Measurements from ENCODE around the gene SRP72.

Gene SRP72

DNA sequence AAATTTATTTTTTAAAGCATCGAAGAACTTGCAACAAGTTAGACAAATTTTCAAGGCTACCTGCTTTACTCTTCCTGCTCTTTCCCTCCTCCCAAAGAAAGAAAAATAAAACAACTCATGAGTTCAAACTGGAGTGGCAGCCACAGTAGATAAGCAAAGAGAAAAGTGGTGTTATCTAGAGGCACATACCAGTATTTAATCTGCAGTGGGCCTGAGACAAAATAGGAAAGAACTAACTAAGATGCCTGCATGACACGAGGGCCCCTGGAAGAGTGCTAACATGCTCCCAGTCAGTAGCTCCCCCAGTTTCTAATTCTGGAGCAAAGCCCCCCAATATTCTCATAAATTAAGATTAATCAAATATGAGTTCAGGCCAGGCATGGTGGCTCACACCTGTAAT, 46.1 kb downstream of the SRP72 start:
- Histone ChIP-seq H3K4me3 (ENCODE audit: low read length) (no peak overlapping the region), H3K27me3 (ENCODE audit: low read depth, low read length) (no peaks in the 10 kb centered on the region), H3K4me1 (ENCODE audit: low read length) (no peaks in the 10 kb centered on the region), H3K27ac (ENCODE audit: low read length) (no peak overlapping the region), H3K79me2 (ENCODE audit: low read length) (no peaks in the 10 kb centered on the region), H2AFZ (ENCODE audit: low read depth, low read length) (no peak overlapping the region), H3K36me3 (replicated peaks; ENCODE audit: low read depth, low read length) (no peaks in the 10 kb centered on the region), H3K9ac (ENCODE audit: low read length) (no peak overlapping the region), H4K20me1 (ENCODE audit: insufficient read depth, low read length) (no peaks in the 10 kb centered on the region), H3K4me2 (ENCODE audit: low read length) (no peak overlapping the region), H3K9me3 (ENCODE audit: insufficient read depth, low read length) (no peaks in the 10 kb centered on the region)
- TF ChIP-seq, protein P1, sequence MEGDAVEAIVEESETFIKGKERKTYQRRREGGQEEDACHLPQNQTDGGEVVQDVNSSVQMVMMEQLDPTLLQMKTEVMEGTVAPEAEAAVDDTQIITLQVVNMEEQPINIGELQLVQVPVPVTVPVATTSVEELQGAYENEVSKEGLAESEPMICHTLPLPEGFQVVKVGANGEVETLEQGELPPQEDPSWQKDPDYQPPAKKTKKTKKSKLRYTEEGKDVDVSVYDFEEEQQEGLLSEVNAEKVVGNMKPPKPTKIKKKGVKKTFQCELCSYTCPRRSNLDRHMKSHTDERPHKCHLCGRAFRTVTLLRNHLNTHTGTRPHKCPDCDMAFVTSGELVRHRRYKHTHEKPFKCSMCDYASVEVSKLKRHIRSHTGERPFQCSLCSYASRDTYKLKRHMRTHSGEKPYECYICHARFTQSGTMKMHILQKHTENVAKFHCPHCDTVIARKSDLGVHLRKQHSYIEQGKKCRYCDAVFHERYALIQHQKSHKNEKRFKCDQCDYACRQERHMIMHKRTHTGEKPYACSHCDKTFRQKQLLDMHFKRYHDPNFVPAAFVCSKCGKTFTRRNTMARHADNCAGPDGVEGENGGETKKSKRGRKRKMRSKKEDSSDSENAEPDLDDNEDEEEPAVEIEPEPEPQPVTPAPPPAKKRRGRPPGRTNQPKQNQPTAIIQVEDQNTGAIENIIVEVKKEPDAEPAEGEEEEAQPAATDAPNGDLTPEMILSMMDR (IDR thresholded peaks at IDR 0.05; ENCODE audit: low read depth, low read length): no peak
- no peak for TF ChIP-seq EZH2phosphoT487 (IDR thresholded peaks at IDR 0.05; ENCODE audit: low read depth)

DNA sequence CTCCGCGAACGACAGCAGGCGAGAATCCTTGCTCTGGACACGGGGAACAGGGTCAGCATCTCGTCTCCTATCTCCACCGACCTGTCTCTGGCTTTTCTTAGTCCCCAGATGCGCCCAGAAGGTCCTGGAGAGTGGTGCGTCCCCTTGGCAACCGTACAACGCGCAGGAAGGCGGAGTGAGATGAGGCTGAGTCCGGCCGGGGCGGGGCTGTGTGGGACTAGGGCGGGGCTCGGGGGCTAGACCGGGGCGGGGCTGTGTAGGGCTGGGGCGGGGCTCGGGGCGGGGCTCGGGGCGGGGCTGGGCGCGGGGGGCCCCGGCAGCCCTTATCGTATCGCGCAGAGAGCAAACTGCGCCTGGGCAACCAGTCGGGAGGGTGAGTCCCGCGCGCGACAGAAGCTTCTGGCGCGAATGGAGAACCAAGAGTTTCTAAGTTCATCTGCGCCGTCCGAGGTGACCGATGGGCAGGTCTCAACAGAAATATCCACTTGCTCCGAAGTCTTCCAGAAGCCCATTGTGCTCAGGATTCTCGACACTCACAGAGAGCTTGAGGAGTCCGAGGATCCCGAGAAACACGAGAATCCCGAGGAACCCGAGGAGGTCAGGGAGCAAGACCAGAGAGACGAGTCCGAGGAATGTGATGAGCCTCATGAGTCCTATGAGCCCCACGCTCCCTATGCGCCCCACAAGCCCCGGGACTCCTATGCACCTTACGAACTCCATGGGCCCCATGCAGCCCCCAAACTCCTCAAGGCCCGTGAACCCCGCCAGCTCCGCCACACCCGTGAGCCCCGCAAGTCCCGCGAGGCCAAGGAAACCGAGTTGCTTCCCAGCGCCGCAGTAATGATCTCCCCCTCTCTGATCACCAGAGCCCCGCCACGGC, 63.1 kb downstream of the SRP72 start:
- H3K4me2 ChIP-seq (ENCODE audit: low read length): peak overlapping the region; percentile 51
- no peak overlapping the region for H3K9ac ChIP-seq (ENCODE audit: low read length)
- no peaks in the 10 kb centered on the region for H3K4me1 ChIP-seq (ENCODE audit: low read length)
- H4K20me1 ChIP-seq (ENCODE audit: insufficient read depth, low read length): no peaks in the 10 kb centered on the region
- no peak overlapping the region for H2AFZ ChIP-seq (ENCODE audit: low read depth, low read length)
- H3K27ac ChIP-seq (ENCODE audit: low read length): no peak overlapping the region
- no peaks in the 10 kb centered on the region for H3K36me3 ChIP-seq (replicated peaks; ENCODE audit: low read depth, low read length)
- H3K79me2 ChIP-seq (ENCODE audit: low read length): no peaks in the 10 kb centered on the region
- H3K27me3 ChIP-seq (ENCODE audit: low read depth, low read length): peaks cover 30% of the 10 kb centered on the region
- H3K9me3 ChIP-seq (ENCODE audit: insufficient read depth, low read length): no peaks in the 10 kb centered on the region
- H3K4me3 ChIP-seq (ENCODE audit: low read length): peak overlapping the region; percentile 71
- TF ChIP-seq, protein P1 (IDR thresholded peaks at IDR 0.05; ENCODE audit: low read depth, low read length): no peak
- TF ChIP-seq EZH2phosphoT487 (IDR thresholded peaks at IDR 0.05; ENCODE audit: low read depth): no peak

DNA sequence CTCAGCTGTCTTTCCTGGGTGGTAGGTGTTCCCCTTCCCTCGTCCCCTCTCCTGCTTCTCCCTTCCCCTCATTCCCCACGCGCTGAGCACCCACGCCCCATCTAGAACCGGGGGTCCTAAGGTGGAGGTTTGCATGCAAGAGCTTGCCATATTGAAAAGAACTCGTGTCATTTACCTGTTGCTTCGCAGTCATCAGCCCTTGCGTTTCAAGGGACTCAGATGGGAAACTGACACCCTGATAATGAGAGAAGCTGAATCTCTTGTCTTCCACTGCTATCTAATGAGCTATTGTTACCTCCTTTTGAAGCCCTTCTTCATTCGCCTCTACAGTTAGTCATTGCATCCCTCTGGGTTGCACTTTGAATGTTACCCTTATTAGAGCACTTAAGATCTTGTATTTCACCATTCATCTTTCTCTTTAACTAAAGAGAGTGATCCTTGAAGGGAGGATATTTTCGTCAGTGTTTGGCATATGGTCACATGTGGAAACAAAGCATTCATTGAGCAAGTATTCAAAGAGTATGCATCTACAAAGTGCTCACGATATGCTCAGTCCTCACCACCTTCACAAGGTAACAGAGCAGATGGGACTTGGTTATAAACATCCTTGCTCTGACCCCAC, 63.8 kb downstream of the SRP72 start:
- no peaks in the 10 kb centered on the region for H3K4me1 ChIP-seq (ENCODE audit: low read length)
- no peak overlapping the region for H3K4me3 ChIP-seq (ENCODE audit: low read length)
- H4K20me1 ChIP-seq (ENCODE audit: insufficient read depth, low read length): no peaks in the 10 kb centered on the region
- no peak overlapping the region for H2AFZ ChIP-seq (ENCODE audit: low read depth, low read length)
- H3K36me3 ChIP-seq (replicated peaks; ENCODE audit: low read depth, low read length): no peaks in the 10 kb centered on the region
- TF ChIP-seq, protein P1 (IDR thresholded peaks at IDR 0.05; ENCODE audit: low read depth, low read length): no peak
- no peak for TF ChIP-seq EZH2phosphoT487 (IDR thresholded peaks at IDR 0.05; ENCODE audit: low read depth)
- no peaks in the 10 kb centered on the region for H3K79me2 ChIP-seq (ENCODE audit: low read length)
- H3K27me3 ChIP-seq (ENCODE audit: low read depth, low read length): peaks cover 30% of the 10 kb centered on the region
- no peak overlapping the region for H3K27ac ChIP-seq (ENCODE audit: low read length)
- no peak overlapping the region for H3K9ac ChIP-seq (ENCODE audit: low read length)
- no peaks in the 10 kb centered on the region for H3K9me3 ChIP-seq (ENCODE audit: insufficient read depth, low read length)
- no peak overlapping the region; the same call in 1 of the 2 replicates for H3K4me2 ChIP-seq (ENCODE audit: low read length)

DNA sequence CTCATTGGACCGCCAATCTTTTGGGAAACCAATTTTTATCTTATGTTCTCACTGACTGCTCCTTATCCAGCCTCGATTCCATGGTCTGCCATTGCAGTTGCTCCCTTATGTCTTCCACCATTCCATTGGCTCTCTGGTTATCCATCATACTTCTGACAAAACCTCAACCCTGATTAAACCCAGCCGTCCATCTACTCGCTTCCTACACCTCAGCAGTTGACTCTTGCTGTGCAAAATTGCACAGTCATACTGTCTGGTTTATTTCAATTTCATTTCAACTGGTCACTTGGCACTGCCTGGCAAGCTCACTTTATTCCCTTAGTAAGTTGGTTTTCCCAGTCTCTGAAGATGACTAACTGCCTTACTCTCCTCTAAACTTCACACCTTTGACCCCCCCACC, 64.4 kb downstream of the SRP72 start:
- no peak overlapping the region for H3K27ac ChIP-seq (ENCODE audit: low read length)
- H3K27me3 ChIP-seq (ENCODE audit: low read depth, low read length): peaks cover 30% of the 10 kb centered on the region
- no peak for TF ChIP-seq EZH2phosphoT487 (IDR thresholded peaks at IDR 0.05; ENCODE audit: low read depth)
- TF ChIP-seq, protein P1 (IDR thresholded peaks at IDR 0.05; ENCODE audit: low read depth, low read length): no peak
- no peaks in the 10 kb centered on the region for H3K4me1 ChIP-seq (ENCODE audit: low read length)
- no peak overlapping the region for H3K4me2 ChIP-seq (ENCODE audit: low read length)
- H3K9ac ChIP-seq (ENCODE audit: low read length): no peak overlapping the region
- H3K36me3 ChIP-seq (replicated peaks; ENCODE audit: low read depth, low read length): no peaks in the 10 kb centered on the region
- no peaks in the 10 kb centered on the region for H3K9me3 ChIP-seq (ENCODE audit: insufficient read depth, low read length)
- no peaks in the 10 kb centered on the region for H3K79me2 ChIP-seq (ENCODE audit: low read length)
- no peaks in the 10 kb centered on the region for H4K20me1 ChIP-seq (ENCODE audit: insufficient read depth, low read length)
- H3K4me3 ChIP-seq (ENCODE audit: low read length): no peak overlapping the region
- no peak overlapping the region for H2AFZ ChIP-seq (ENCODE audit: low read depth, low read length)
